ENCODE data around the gene GRIN2A.

- TF ChIP-seq, protein P1, sequence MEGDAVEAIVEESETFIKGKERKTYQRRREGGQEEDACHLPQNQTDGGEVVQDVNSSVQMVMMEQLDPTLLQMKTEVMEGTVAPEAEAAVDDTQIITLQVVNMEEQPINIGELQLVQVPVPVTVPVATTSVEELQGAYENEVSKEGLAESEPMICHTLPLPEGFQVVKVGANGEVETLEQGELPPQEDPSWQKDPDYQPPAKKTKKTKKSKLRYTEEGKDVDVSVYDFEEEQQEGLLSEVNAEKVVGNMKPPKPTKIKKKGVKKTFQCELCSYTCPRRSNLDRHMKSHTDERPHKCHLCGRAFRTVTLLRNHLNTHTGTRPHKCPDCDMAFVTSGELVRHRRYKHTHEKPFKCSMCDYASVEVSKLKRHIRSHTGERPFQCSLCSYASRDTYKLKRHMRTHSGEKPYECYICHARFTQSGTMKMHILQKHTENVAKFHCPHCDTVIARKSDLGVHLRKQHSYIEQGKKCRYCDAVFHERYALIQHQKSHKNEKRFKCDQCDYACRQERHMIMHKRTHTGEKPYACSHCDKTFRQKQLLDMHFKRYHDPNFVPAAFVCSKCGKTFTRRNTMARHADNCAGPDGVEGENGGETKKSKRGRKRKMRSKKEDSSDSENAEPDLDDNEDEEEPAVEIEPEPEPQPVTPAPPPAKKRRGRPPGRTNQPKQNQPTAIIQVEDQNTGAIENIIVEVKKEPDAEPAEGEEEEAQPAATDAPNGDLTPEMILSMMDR (IDR thresholded peaks at IDR 0.05; ENCODE audit: low read length), result no peak
- TF ChIP-seq EZH2phosphoT487 (IDR thresholded peaks at IDR 0.05; ENCODE audit: low read length) (no peak), EZH2 (optimal IDR thresholded peaks at IDR 0.05; ENCODE audit: low read depth, low read length) (no peak)
Measured at GRCh38 chr16:9706217-9706836, 475.9 kb downstream of the GRIN2A start.
